H9 (cell line): Measurements from ENCODE around the gene ARHGEF10L. TPM values are rescaled to one million over a fixed set of nuclear protein-coding genes. Genes with fewer than 3 reads are reported as not detected.

Source experiments
- DNase-seq: peaks from one replicate; pipeline ENCODE4 v3.0.0-alpha.2; 2017
- H2AFZ ChIP-seq: one replicate; pipeline ENCODE4 v1.6.1; 2013; ENCODE audit warnings: mild to moderate bottlenecking, low read length, control low read depth, moderate library complexity
- H2AK5ac ChIP-seq: 2 replicates; pipeline ENCODE4 v1.6.1; 2013; ENCODE audit warnings: low read length, control low read depth, mixed read lengths; ENCODE audit not compliant: insufficient read length
- H2BK120ac ChIP-seq: one replicate; pipeline ENCODE4 v1.6.1; 2013; ENCODE audit warnings: low read depth, mild to moderate bottlenecking, low read length, control low read depth, inconsistent platforms; ENCODE audit not compliant: poor library complexity, severe bottlenecking
- H2BK12ac ChIP-seq: 2 replicates; pipeline ENCODE4 v1.6.1; 2013; ENCODE audit warnings: low read length, control low read depth, mixed read lengths, low read depth; ENCODE audit not compliant: insufficient read length
- H2BK15ac ChIP-seq: 2 replicates; pipeline ENCODE4 v1.6.1; 2013; ENCODE audit warnings: low read depth, low read length, control low read depth
- H2BK20ac ChIP-seq: one replicate; pipeline ENCODE4 v1.6.1; 2013; ENCODE audit warnings: low read depth, mild to moderate bottlenecking, low read length, control low read depth, inconsistent platforms; ENCODE audit not compliant: poor library complexity, severe bottlenecking
- H2BK5ac ChIP-seq: 2 replicates; pipeline ENCODE4 v1.6.1; 2013; ENCODE audit warnings: low read length, control low read depth, mixed read lengths; ENCODE audit not compliant: insufficient read length
- H3K14ac ChIP-seq: 2 replicates; pipeline ENCODE4 v1.6.1; 2013; ENCODE audit warnings: low read length, control low read depth; ENCODE audit not compliant: insufficient read depth
- H3K18ac ChIP-seq: 2 replicates; pipeline ENCODE4 v1.6.1; 2013; ENCODE audit warnings: low read depth, mild to moderate bottlenecking, mixed read lengths, low read length, control low read depth; ENCODE audit not compliant: insufficient read length
- H3K23ac ChIP-seq: 2 replicates; pipeline ENCODE4 v1.6.1; 2013; ENCODE audit warnings: low read length, control low read depth, mixed read lengths, low read depth; ENCODE audit not compliant: insufficient read length
- H3K23me2 ChIP-seq: 2 replicates; pipeline ENCODE4 v1.6.1; 2013; ENCODE audit warnings: low read depth, mild to moderate bottlenecking, mixed read lengths, low read length, control low read depth; ENCODE audit not compliant: insufficient read length, poor library complexity, severe bottlenecking
- H3K27ac ChIP-seq: 2 replicates; pipeline ENCODE4 v1.5.1; 2013; ENCODE audit warnings: low read length, control low read depth, mixed read lengths, low read depth; ENCODE audit not compliant: insufficient read length
- H3K27me3 ChIP-seq: 2 replicates; pipeline ENCODE4 v1.6.1; 2013; ENCODE audit warnings: low read length, control low read depth, inconsistent platforms; ENCODE audit not compliant: insufficient read depth
- H3K4ac ChIP-seq: 2 replicates; pipeline ENCODE4 v1.6.1; 2013; ENCODE audit warnings: low read depth, mild to moderate bottlenecking, control low read depth, inconsistent platforms, low read length, moderate library complexity
- H3K4me1 ChIP-seq: 2 replicates; pipeline ENCODE4 v1.6.1; 2013; ENCODE audit warnings: low read length, control low read depth, inconsistent platforms; ENCODE audit not compliant: insufficient read depth
- H3K4me2 ChIP-seq: 2 replicates; pipeline ENCODE4 v1.6.1; 2013; ENCODE audit warnings: low read length, control low read depth, mixed read lengths; ENCODE audit not compliant: insufficient read length, insufficient read depth
- H3K56ac ChIP-seq: 2 replicates; pipeline ENCODE4 v1.6.1; 2013; ENCODE audit warnings: low read depth, mild to moderate bottlenecking, mixed read lengths, low read length, control low read depth; ENCODE audit not compliant: insufficient read length
- H3K79me1 ChIP-seq: 2 replicates; pipeline ENCODE4 v1.6.1; 2013; ENCODE audit warnings: low read depth, mild to moderate bottlenecking, moderate library complexity, low read length, control low read depth, inconsistent platforms; ENCODE audit not compliant: insufficient read depth, poor library complexity, severe bottlenecking
- H3K79me2 ChIP-seq: 2 replicates; pipeline ENCODE4 v1.6.1; 2013; ENCODE audit warnings: low read length, control low read depth, inconsistent platforms; ENCODE audit not compliant: insufficient read depth
- H3K9ac ChIP-seq: 2 replicates; pipeline ENCODE4 v1.6.1; 2013; ENCODE audit warnings: low read length, control low read depth, mixed read lengths; ENCODE audit not compliant: insufficient read length; ENCODE audit errors: extremely low read depth
- H3K9me3 ChIP-seq: one replicate; pipeline ENCODE4 v1.6.1; 2013; ENCODE audit warnings: low read depth, low read length, inconsistent platforms; ENCODE audit not compliant: control insufficient read depth
- H3T11ph ChIP-seq: one replicate; pipeline ENCODE4 v1.6.1; 2013; ENCODE audit warnings: mild to moderate bottlenecking, low read length, control low read depth, inconsistent platforms
- H4K20me1 ChIP-seq: one replicate; pipeline ENCODE4 v1.6.1; 2013; ENCODE audit not compliant: control insufficient read depth, insufficient read length, insufficient read depth
- H4K5ac ChIP-seq: 2 replicates; pipeline ENCODE4 v1.6.1; 2013; ENCODE audit warnings: low read depth, mild to moderate bottlenecking, mixed read lengths, low read length, control low read depth; ENCODE audit not compliant: insufficient read length
- H4K8ac ChIP-seq: replicated peaks from 2 replicates; pipeline ENCODE4 v1.6.1; 2013; ENCODE audit warnings: low read length, control low read depth, mixed read lengths, low read depth; ENCODE audit not compliant: insufficient read length
- H4K91ac ChIP-seq: 2 replicates; pipeline ENCODE4 v1.6.1; 2013; ENCODE audit warnings: low read depth, mild to moderate bottlenecking, moderate library complexity, mixed read lengths, low read length, control low read depth; ENCODE audit not compliant: insufficient read length
- H3K27ac Mint-ChIP-seq, 3 experiments: 2 replicates in 2 of 3; 3 replicates in 1 of 3; pipeline ENCODE4 v1.8.0; 2020 to 2021; ENCODE audit warnings: mixed read lengths in 3 of 3, mild to moderate bottlenecking in 1 of 3, moderate library complexity in 1 of 3
- H3K27me3 Mint-ChIP-seq: 2 replicates; pipeline ENCODE4 v1.8.0; 2021; ENCODE audit warnings: low read depth, mild to moderate bottlenecking, moderate library complexity, mixed read lengths
- H3K36me3 Mint-ChIP-seq, 3 experiments: 2 replicates in 2 of 3; 3 replicates in 1 of 3; pipeline ENCODE4 v1.8.0; 2020 to 2021; ENCODE audit warnings: low read depth in 3 of 3, mixed read lengths in 3 of 3; ENCODE audit not compliant: insufficient read depth in 1 of 3
- H3K4me1 Mint-ChIP-seq, 2 experiments: 2 replicates each; pipeline ENCODE4 v1.8.0; 2020; ENCODE audit warnings: mixed read lengths in 2 of 2
- H3K4me3 Mint-ChIP-seq, 2 experiments: 2 replicates in 1 of 2; 3 replicates in 1 of 2; pipeline ENCODE4 v1.8.0; 2020 to 2021; ENCODE audit warnings: mild to moderate bottlenecking in 2 of 2, mixed read lengths in 2 of 2, moderate library complexity in 1 of 2
- H3K9me3 Mint-ChIP-seq, 2 experiments: 2 replicates in 1 of 2; 3 replicates in 1 of 2; pipeline ENCODE4 v1.8.0; 2020; ENCODE audit warnings: mild to moderate bottlenecking in 2 of 2, mixed read lengths in 2 of 2, moderate library complexity in 1 of 2
- CTCF ChIP-seq: fragments of 200-600 bp; sonication (generic); conservative IDR thresholded peaks from 3 replicates; pipeline ENCODE4 v1.8.0; 2021; ENCODE audit warnings: antibody characterized with exemption, mild to moderate bottlenecking
- WGBS: extraction: QIAGEN DNeasy Blood & Tissue Kit; methylation state at CpG from one replicate; pipeline ENCODE4 v1.1.7; 2013; ENCODE audit warnings: missing lambda C conversion rate, low lambda C conversion rate, mixed read lengths; ENCODE audit not compliant: insufficient read length; ENCODE audit errors: extremely low coverage; 5-methylcytosine and 5-hydroxymethylcytosine counted together
- total RNA-seq: library from RNA; stranded (reverse); gene quantifications from 2 replicates; pipeline ENCODE4 v1.2.1, GENCODE V29; 2021

The ARHGEF10L gene
- total RNA-seq, 1 experiment from 2014 or later, result 20.2 TPM

- Histone ChIP-seq H3K9me3 (no peaks in the 10 kb centered on the region), H2BK15ac (no peak overlapping the region), H3K4me2 (no peak overlapping the region), H4K20me1 (no peaks in the 10 kb centered on the region), H2BK20ac (no peak overlapping the region), H3K4me1 (no peaks in the 10 kb centered on the region), H4K91ac (no peak overlapping the region), H3K27me3 (no peaks in the 10 kb centered on the region), H3K23ac (no peak overlapping the region), H3K56ac (no peak overlapping the region), H3K79me1 (no peaks in the 10 kb centered on the region), H2AK5ac (no peak overlapping the region), H3K27ac (no peak overlapping the region), H3K79me2 (no peaks in the 10 kb centered on the region), H2BK12ac (no peak overlapping the region), H2BK5ac (no peak overlapping the region), H3K4ac (no peak overlapping the region), H4K8ac (no peak overlapping the region), H3K14ac (no peak overlapping the region; the same call in 1 of the 2 replicates), H3K18ac (no peak overlapping the region), H3T11ph (no peak overlapping the region), H2AFZ (no peak overlapping the region), H2BK120ac (no peak overlapping the region), H3K9ac (no peak overlapping the region), H3K23me2 (no peaks in the 10 kb centered on the region), H4K5ac (no peak overlapping the region)
- Mint-ChIP-seq H3K27ac (no peak overlapping the region), H3K4me3 (no peak overlapping the region), H3K9me3 (no peaks in the 10 kb centered on the region; a peak in 1 of 5 replicates), H3K4me1 (peaks cover 9 to 12% of the 10 kb centered on the region in 2 experiments), H3K27me3 (no peaks in the 10 kb centered on the region; the same call in 1 of the 2 replicates), H3K36me3 (peaks cover 31 to 51% (median 31%) of the 10 kb centered on the region in 3 experiments)
- no peak for TF ChIP-seq CTCF
- no peak for DNase-seq
- no CpG with 5 or more reads among the region's 9 CpGs for WGBS
These were observed 123.3 kb downstream of the ARHGEF10L start for GRCh38 chr1:17662786-17663185.
